SU-DHL-6 (cell line): ENCODE measurements around the gene TBC1D22A.

Experiments used
- EZH2phosphoT487 ChIP-seq: fragments of 200-600 bp; sonication (generic), shearing (Covaris generic); conservative IDR thresholded peaks from 2 replicates; pipeline ENCODE4 v1.6.1; 2018; ENCODE audit warnings: mild to moderate bottlenecking, antibody characterized with exemption, low read length, moderate library complexity, mixed read lengths
- TF ChIP-seq, protein P1 (sequence below): fragments of 200-600 bp; sonication (generic); IDR thresholded peaks from one replicate; pipeline ENCODE4 v1.5.1; 2017; ENCODE audit warnings: antibody characterized with exemption, mild to moderate bottlenecking, low read length, moderate library complexity; ENCODE audit not compliant: insufficient read depth, poor library complexity, severe bottlenecking

GRCh38 chr22:46827781-46828180 is 65.3 kb downstream of the TBC1D22A start:
- TF ChIP-seq, protein P1, sequence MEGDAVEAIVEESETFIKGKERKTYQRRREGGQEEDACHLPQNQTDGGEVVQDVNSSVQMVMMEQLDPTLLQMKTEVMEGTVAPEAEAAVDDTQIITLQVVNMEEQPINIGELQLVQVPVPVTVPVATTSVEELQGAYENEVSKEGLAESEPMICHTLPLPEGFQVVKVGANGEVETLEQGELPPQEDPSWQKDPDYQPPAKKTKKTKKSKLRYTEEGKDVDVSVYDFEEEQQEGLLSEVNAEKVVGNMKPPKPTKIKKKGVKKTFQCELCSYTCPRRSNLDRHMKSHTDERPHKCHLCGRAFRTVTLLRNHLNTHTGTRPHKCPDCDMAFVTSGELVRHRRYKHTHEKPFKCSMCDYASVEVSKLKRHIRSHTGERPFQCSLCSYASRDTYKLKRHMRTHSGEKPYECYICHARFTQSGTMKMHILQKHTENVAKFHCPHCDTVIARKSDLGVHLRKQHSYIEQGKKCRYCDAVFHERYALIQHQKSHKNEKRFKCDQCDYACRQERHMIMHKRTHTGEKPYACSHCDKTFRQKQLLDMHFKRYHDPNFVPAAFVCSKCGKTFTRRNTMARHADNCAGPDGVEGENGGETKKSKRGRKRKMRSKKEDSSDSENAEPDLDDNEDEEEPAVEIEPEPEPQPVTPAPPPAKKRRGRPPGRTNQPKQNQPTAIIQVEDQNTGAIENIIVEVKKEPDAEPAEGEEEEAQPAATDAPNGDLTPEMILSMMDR: no peak
- no peak for TF ChIP-seq EZH2phosphoT487
